Mesendoderm (in vitro differentiated cells): ENCODE results near the gene RENBP.
"Not testable (repeated sequence)": the region's sequence is repeated elsewhere in the genome, so short reads cannot be mapped to it uniquely, and the experiment has no call there.

Source experiments
- DNase-seq: peaks from one replicate; pipeline ENCODE4 v3.0.0; 2013
- H2AK5ac ChIP-seq: 2 replicates; pipeline ENCODE4 v1.6.1; 2013; ENCODE audit warnings: low read length, inconsistent platforms
- H2BK120ac ChIP-seq: 2 replicates; pipeline ENCODE4 v1.6.1; 2013; ENCODE audit warnings: low read depth, mild to moderate bottlenecking, low read length, moderate library complexity, mixed read lengths
- H2BK15ac ChIP-seq: replicated peaks from 2 replicates; pipeline ENCODE4 v1.6.1; 2013; ENCODE audit warnings: low read depth, mild to moderate bottlenecking, moderate library complexity
- H2BK5ac ChIP-seq: 2 replicates; pipeline ENCODE4 v1.6.1; 2013; ENCODE audit warnings: low read length, inconsistent platforms
- H3K18ac ChIP-seq: 2 replicates; pipeline ENCODE4 v1.6.1; 2013; ENCODE audit warnings: mild to moderate bottlenecking, low read length, mixed read lengths
- H3K23ac ChIP-seq: one replicate; pipeline ENCODE4 v1.6.1; 2013; ENCODE audit warnings: low read length
- H3K27ac ChIP-seq: 2 replicates; pipeline ENCODE4 v1.5.1; 2013; ENCODE audit warnings: low read depth, mild to moderate bottlenecking, inconsistent platforms, low read length, moderate library complexity
- H3K27me3 ChIP-seq: 2 replicates; pipeline ENCODE4 v1.6.1; 2013; ENCODE audit warnings: low read length, control low read depth, mild to moderate bottlenecking, inconsistent platforms; ENCODE audit not compliant: insufficient read depth, poor library complexity
- H3K36me3 ChIP-seq: 2 replicates; pipeline ENCODE4 v1.6.1; 2013; ENCODE audit warnings: low read length, inconsistent platforms; ENCODE audit not compliant: control insufficient read depth, insufficient read depth
- H3K4ac ChIP-seq: one replicate; pipeline ENCODE4 v1.6.1; 2013; ENCODE audit warnings: low read depth, mild to moderate bottlenecking, low read length, moderate library complexity
- H3K4me1 ChIP-seq: 2 replicates; pipeline ENCODE4 v1.6.1; 2013; ENCODE audit warnings: low read depth, low read length, inconsistent platforms; ENCODE audit not compliant: control insufficient read depth
- H3K4me2 ChIP-seq: 2 replicates; pipeline ENCODE4 v1.6.1; 2013; ENCODE audit warnings: low read length
- H3K4me3 ChIP-seq: 2 replicates; pipeline ENCODE4 v1.5.1; 2013; ENCODE audit warnings: mild to moderate bottlenecking, low read length
- H3K56ac ChIP-seq: one replicate; pipeline ENCODE4 v1.6.1; 2013; ENCODE audit warnings: low read length
- H3K79me1 ChIP-seq: 2 replicates; pipeline ENCODE4 v1.6.1; 2013; ENCODE audit warnings: low read length, inconsistent platforms
- H3K79me2 ChIP-seq: 2 replicates; pipeline ENCODE4 v1.6.1; 2013; ENCODE audit warnings: mild to moderate bottlenecking, low read length; ENCODE audit not compliant: control insufficient read depth, insufficient read depth
- H3K9ac ChIP-seq: 2 replicates; pipeline ENCODE4 v1.6.1; 2013; ENCODE audit warnings: low read length, inconsistent platforms
- H4K5ac ChIP-seq: one replicate; pipeline ENCODE4 v1.6.1; 2013; ENCODE audit warnings: low read length
- H4K8ac ChIP-seq: one replicate; pipeline ENCODE4 v1.6.1; 2013; ENCODE audit warnings: low read depth, mild to moderate bottlenecking, control low read depth, low read length, moderate library complexity
- WGBS: extraction: QIAGEN DNeasy Blood & Tissue Kit; methylation state at CpG from one replicate; pipeline ENCODE4 v1.1.7; 2013; ENCODE audit warnings: low lambda C conversion rate, missing lambda C conversion rate; ENCODE audit not compliant: insufficient coverage; ENCODE audit errors: extremely low coverage; 5-methylcytosine and 5-hydroxymethylcytosine counted together

Gene RENBP

DNA sequence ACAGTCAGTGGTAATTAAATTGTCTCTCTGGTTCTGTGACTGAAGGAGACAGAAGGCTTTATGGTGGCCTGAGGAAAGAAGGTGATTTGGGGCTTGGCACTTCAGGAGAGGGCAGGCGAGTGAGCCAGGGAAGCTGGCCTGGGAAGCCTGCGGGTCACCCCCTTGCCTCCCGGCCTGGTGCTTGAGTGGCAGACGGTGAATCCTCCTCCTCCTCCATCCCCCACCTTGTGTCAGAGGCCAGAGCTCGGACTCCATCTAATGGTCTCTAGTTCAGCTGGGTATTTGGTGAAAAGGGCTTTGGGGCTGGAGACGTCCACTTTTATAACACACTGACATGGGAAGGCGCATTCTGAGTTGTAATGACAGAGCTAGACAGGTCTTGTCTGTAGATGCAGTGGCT lies 36.8 kb upstream of the RENBP start:
- no peak overlapping the region for H2AK5ac ChIP-seq
- no peak overlapping the region for H3K4me2 ChIP-seq
- no peaks in the 10 kb centered on the region for H3K79me2 ChIP-seq
- no peak overlapping the region for H3K27ac ChIP-seq
- H3K4ac ChIP-seq, result no peak overlapping the region
- H3K27me3 ChIP-seq, result no peaks in the 10 kb centered on the region
- no peak overlapping the region for H3K23ac ChIP-seq
- H3K4me3 ChIP-seq, result no peak overlapping the region
- no peaks in the 10 kb centered on the region for H3K4me1 ChIP-seq
- WGBS, result no CpG with 5 or more reads among the region's 7 CpGs
- no peak overlapping the region for H2BK5ac ChIP-seq
- no peak overlapping the region for H4K5ac ChIP-seq
- no peaks in the 10 kb centered on the region for H3K36me3 ChIP-seq
- H3K18ac ChIP-seq, result no peak overlapping the region
- no peaks in the 10 kb centered on the region for H3K79me1 ChIP-seq
- no peak overlapping the region for H2BK15ac ChIP-seq
- H3K56ac ChIP-seq, result no peak overlapping the region
- H4K8ac ChIP-seq, result no peak overlapping the region
- H3K9ac ChIP-seq, result no peak overlapping the region
- DNase-seq, result no peak
- H2BK120ac ChIP-seq, result no peak overlapping the region

DNA sequence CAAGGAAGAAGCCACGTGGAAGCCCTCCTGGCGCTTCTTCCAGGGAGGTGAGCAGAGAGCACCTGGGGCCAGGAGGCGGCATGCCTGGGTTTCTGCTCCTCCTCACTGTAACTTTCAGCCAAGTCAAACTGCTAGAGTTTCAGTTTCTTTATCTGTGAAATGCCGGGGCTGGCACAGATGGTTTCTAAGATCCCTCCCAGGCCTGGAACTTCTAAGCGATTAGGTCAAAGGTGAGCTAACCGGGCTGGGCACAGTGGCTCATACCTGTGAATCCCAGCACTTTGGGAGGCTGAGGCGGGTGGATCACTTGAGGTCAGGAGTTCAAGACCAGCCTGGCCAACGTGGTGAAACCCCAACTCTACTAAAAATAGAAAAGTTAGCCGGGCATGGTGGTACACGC lies 36.0 kb upstream of the RENBP start:
- not testable (repeated sequence) for H3K9ac ChIP-seq, H3K4me1 ChIP-seq, H4K8ac ChIP-seq, H3K27ac ChIP-seq, H2BK5ac ChIP-seq, H3K4ac ChIP-seq, H4K5ac ChIP-seq, H3K18ac ChIP-seq, H3K4me3 ChIP-seq, H3K56ac ChIP-seq, DNase-seq, H3K79me2 ChIP-seq, H3K4me2 ChIP-seq, H3K27me3 ChIP-seq, H3K79me1 ChIP-seq, H3K23ac ChIP-seq, H2BK15ac ChIP-seq, H2AK5ac ChIP-seq, H2BK120ac ChIP-seq, H3K36me3 ChIP-seq
- WGBS, result no CpG with 5 or more reads among the region's 10 CpGs

DNA sequence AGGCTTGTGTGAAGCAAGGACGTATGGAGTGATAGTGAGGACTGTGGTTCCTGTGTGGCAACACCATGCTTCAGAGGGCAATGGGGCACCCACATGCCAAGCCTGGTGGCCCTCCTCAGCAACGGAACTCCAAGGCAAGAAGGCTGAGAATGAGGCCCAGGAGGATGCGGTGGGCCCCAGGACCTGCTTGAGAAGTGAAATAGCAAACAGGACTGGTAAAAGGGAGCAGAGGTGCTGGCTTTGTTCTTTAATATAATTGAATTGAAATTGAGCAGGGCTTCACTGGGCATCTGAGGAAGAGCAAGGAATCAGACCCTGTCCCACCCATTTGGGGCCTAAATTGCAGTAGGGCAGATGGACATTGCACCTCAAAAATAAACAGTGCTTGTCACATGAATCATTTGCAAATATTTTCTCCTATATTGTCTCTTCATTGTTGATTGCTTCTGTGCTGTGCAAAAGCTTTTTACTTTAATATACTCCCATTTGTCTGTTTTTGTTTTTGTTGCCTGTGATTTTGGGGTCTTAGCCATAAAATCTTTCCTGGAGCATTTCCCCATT lies 30.4 kb upstream of the RENBP start:
- H3K4ac ChIP-seq, result no peak overlapping the region
- H3K79me1 ChIP-seq, result no peaks in the 10 kb centered on the region
- WGBS, result no CpG with 5 or more reads among the region's 3 CpGs
- H3K27ac ChIP-seq, result no peak overlapping the region
- H3K4me1 ChIP-seq, result no peaks in the 10 kb centered on the region
- no peak overlapping the region for H2AK5ac ChIP-seq
- H3K23ac ChIP-seq, result no peak overlapping the region
- no peak overlapping the region for H4K8ac ChIP-seq
- H3K56ac ChIP-seq, result no peak overlapping the region
- no peak overlapping the region for H4K5ac ChIP-seq
- H3K36me3 ChIP-seq, result no peaks in the 10 kb centered on the region
- no peak for DNase-seq
- H2BK120ac ChIP-seq, result no peak overlapping the region
- no peak overlapping the region for H3K4me3 ChIP-seq
- H3K27me3 ChIP-seq, result no peaks in the 10 kb centered on the region
- H3K18ac ChIP-seq, result no peak overlapping the region
- H3K9ac ChIP-seq, result no peak overlapping the region
- H3K79me2 ChIP-seq, result peaks cover 7% of the 10 kb centered on the region
- H2BK5ac ChIP-seq, result no peak overlapping the region
- no peak overlapping the region for H3K4me2 ChIP-seq
- no peak overlapping the region for H2BK15ac ChIP-seq

DNA sequence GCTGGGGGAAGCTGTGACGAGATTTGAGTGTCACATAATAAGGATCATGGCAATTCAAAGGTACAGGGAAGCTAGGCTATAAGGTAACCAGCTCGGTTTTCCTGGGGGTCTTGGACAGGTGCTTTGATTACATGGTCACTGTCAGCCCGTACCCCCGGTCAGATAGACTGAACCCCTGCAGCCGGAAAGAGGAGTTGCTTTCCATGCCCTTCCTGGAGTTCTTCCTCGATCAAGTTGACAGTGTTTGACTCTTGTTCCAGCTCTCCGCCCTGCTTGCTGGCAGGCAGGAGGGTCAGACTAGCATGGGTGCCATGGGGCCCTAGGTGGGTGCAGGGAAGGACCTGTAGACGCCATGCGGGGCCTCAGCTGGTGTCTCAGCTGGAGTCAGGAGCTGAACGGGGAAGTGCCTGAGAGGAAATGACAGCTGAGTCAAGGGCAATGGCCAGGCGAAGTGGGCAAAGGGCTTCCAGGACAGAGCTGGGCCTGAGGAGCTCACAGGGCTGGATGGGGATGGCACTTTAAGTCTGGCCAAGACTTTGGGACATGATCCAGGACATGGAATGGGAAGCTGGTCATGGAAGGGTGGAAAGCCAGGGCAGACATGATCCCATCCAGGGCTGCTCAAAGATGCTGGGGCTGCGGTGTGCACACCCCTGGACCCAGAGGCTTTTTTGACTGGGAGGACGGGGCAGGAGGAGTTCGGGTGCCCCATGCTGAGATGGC lies 29.7 kb upstream of the RENBP start:
- Histone ChIP-seq H4K8ac (no peak overlapping the region), H3K4me2 (no peak overlapping the region), H3K79me2 (peaks cover 13% of the 10 kb centered on the region), H2AK5ac (no peak overlapping the region), H3K27ac (no peak overlapping the region), H2BK120ac (no peak overlapping the region), H3K23ac (no peak overlapping the region), H3K27me3 (no peaks in the 10 kb centered on the region), H3K4me3 (no peak overlapping the region), H3K4ac (no peak overlapping the region), H4K5ac (no peak overlapping the region), H3K36me3 (no peaks in the 10 kb centered on the region), H2BK15ac (no peak overlapping the region), H3K79me1 (no peaks in the 10 kb centered on the region), H3K9ac (peak overlapping the region; percentile 1), H2BK5ac (no peak overlapping the region), H3K18ac (no peak overlapping the region), H3K56ac (peak overlapping the region; percentile 86), H3K4me1 (no peaks in the 10 kb centered on the region)
- WGBS, result no CpG with 5 or more reads among the region's 14 CpGs
- DNase-seq, result no peak

DNA sequence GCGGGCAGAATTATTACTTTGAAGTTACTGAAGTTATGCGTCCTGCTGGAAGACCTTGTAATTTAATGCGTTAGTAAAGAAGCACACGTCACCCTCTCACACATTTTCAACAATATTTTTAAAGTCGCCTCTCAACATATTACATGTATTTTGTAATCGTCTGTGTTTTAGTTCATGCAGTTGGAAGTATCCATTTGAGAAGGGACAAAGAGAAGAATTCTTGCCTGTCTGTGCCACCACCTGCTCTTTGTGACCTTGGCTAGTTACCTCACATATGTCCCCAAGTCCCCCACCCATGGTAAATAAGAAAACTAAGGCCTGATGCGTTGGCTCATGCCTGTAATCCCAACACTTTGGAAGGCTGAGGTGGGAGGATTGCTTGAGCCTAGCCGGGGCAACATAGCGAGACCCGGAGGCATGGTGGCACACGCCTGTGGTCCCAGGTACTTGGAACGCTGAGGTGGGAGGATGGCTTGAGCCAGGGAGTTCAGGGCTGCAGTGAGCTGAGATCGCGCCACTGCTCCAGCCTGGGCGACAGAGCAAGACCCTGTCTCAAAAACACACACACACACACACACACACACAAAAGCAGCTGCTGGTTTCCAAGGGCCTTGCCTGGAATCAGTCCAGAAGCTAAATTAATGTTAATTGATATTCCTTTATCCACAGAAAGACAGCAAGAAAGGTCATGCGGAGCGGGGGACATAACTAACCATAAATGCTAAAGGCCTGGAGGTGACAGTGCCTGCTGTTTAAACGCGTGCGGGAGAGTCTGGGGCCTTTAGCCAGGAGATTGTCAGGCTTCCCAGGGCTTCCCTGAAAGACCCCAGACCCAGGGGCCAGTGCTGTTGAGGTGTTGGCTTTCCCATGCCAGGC lies 28.9 kb upstream of the RENBP start:
- Histone ChIP-seq H2AK5ac (no peak overlapping the region), H2BK120ac (no peak overlapping the region), H3K23ac (no peak overlapping the region), H3K56ac (peak overlapping the region; percentile 86), H3K18ac (peak overlapping the region; percentile 85), H3K27me3 (no peaks in the 10 kb centered on the region), H3K79me1 (no peaks in the 10 kb centered on the region), H2BK5ac (no peak overlapping the region), H3K4me3 (peak overlapping the region; percentile 47), H3K79me2 (peaks cover 21% of the 10 kb centered on the region), H4K5ac (no peak overlapping the region), H3K4ac (peak overlapping the region; percentile 82), H4K8ac (no peak overlapping the region), H3K4me2 (peak overlapping the region; percentile 48), H3K4me1 (no peaks in the 10 kb centered on the region), H3K27ac (peak overlapping the region; percentile 100), H2BK15ac (no peak overlapping the region), H3K36me3 (no peaks in the 10 kb centered on the region), H3K9ac (peak overlapping the region; percentile 75)
- DNase-seq, result no peak
- no CpG with 5 or more reads among the region's 20 CpGs for WGBS
